HepG2 (cell line): Measurements from ENCODE around the gene TLE1. TPM values are rescaled to one million over a fixed set of nuclear protein-coding genes. Genes with fewer than 3 reads are reported as not detected.

Experiments
- AHDC1 ChIP-seq: sonication (generic); formaldehyde crosslinking; IDR thresholded peaks from 2 replicates; pipeline ENCODE4 v1.5.1; 2020; ENCODE audit warnings: mild to moderate bottlenecking, missing genetic modification reagents, borderline replicate concordance
- DPF2 ChIP-seq: sonication (generic); formaldehyde crosslinking; IDR thresholded peaks from 2 replicates; pipeline ENCODE4 v1.4.0; 2020; ENCODE audit warnings: mild to moderate bottlenecking, low read depth, missing genetic modification reagents, borderline replicate concordance
- ERF ChIP-seq: IDR thresholded peaks from 2 replicates; pipeline ENCODE4 v1.6.1; 2018; ENCODE audit warnings: missing biosample characterization, missing genetic modification reagents
- HNF1B ChIP-seq: sonication (generic); formaldehyde crosslinking; IDR thresholded peaks from 2 replicates; pipeline ENCODE4 v1.5.1; 2020; ENCODE audit warnings: mild to moderate bottlenecking, moderate library complexity, missing genetic modification reagents
- POLR2AphosphoS5 ChIP-seq: IDR thresholded peaks from 2 replicates; pipeline ENCODE4 v1.6.1; 2012; ENCODE audit warnings: low read depth, low read length
- SIX1 ChIP-seq: sonication (generic); formaldehyde crosslinking; IDR thresholded peaks from 2 replicates; pipeline ENCODE4 v1.4.0; 2020; ENCODE audit warnings: missing genetic modification reagents, borderline replicate concordance
- UBTF ChIP-seq: sonication (generic); formaldehyde crosslinking; IDR thresholded peaks from 2 replicates; pipeline ENCODE4 v1.4.0; 2020; ENCODE audit warnings: mild to moderate bottlenecking, missing genetic modification reagents
- ZBTB20 ChIP-seq: sonication (generic); formaldehyde crosslinking; IDR thresholded peaks from 2 replicates; pipeline ENCODE4 v1.8.1; 2023; ENCODE audit warnings: missing genetic modification reagents, low read depth, mild to moderate bottlenecking, borderline replicate concordance
- ZBTB7A ChIP-seq: sonication (generic); formaldehyde crosslinking; IDR thresholded peaks from 2 replicates; pipeline ENCODE4 v1.8.0; 2022; ENCODE audit warnings: mild to moderate bottlenecking, missing genetic modification reagents
- ZMYM4 ChIP-seq: sonication (generic); formaldehyde crosslinking; IDR thresholded peaks from 2 replicates; pipeline ENCODE4 v1.8.1; 2023; ENCODE audit warnings: mild to moderate bottlenecking, missing genetic modification reagents
- ZNF292 ChIP-seq: sonication (generic); formaldehyde crosslinking; IDR thresholded peaks from 2 replicates; pipeline ENCODE4 v1.8.1; 2022; ENCODE audit warnings: mild to moderate bottlenecking, low read depth, missing genetic modification reagents, borderline replicate concordance
- ZNF326 ChIP-seq: sonication (generic); formaldehyde crosslinking; IDR thresholded peaks from 2 replicates; pipeline ENCODE4 v1.4.0; 2020; ENCODE audit warnings: missing genetic modification reagents, borderline replicate concordance
- ZNF441 ChIP-seq: sonication (generic); formaldehyde crosslinking; IDR thresholded peaks from 2 replicates; pipeline ENCODE4 v1.7.0; 2021; ENCODE audit warnings: missing genetic modification reagents, borderline replicate concordance
- ZNF556 ChIP-seq: sonication (generic); formaldehyde crosslinking; IDR thresholded peaks from 2 replicates; pipeline ENCODE4 v1.4.0; 2020; ENCODE audit warnings: mild to moderate bottlenecking, missing genetic modification reagents, borderline replicate concordance
- polyA plus RNA-seq, 8 experiments: library from polyadenylated mRNA; depleted of rRNA in 3 of 8; stranded (reverse) in 7 of 8; unstranded in 1 of 8; fragments of >200 nt; fragmentation: Illumina TruSeq in 4 of 8; extraction: Trizol in 4 of 8; gene quantifications; 2 replicates each; pipeline versions ENCODE4 v1.2.1 to v1.2.3, GENCODE V29; 2011 to 2016; ENCODE audit warnings: low read depth in 4 of 8, missing spikeins in 1 of 8, mixed read lengths in 1 of 8; ENCODE audit not compliant: insufficient read depth in 1 of 8
- total RNA-seq, 5 experiments: library from RNA; depleted of rRNA; stranded (reverse); fragments of >200 nt; fragmentation: Illumina TruSeq; extraction: Trizol; gene quantifications; 2 replicates each; pipeline ENCODE4 v1.2.3, GENCODE V29; 2016; ENCODE audit warnings: low read depth in 1 of 5
- TF ChIP-seq, protein P1 (sequence below): sonication (generic); formaldehyde crosslinking; IDR thresholded peaks from 2 replicates; pipeline ENCODE4 v1.4.0; 2020; ENCODE audit warnings: missing genetic modification reagents

TLE1 gene
- total and polyA plus RNA-seq, 2 of the 13 experiments (the other 11 are each of a cell fraction or from before 2014, with no cell fraction given): 35.9 to 109 TPM

DNA sequence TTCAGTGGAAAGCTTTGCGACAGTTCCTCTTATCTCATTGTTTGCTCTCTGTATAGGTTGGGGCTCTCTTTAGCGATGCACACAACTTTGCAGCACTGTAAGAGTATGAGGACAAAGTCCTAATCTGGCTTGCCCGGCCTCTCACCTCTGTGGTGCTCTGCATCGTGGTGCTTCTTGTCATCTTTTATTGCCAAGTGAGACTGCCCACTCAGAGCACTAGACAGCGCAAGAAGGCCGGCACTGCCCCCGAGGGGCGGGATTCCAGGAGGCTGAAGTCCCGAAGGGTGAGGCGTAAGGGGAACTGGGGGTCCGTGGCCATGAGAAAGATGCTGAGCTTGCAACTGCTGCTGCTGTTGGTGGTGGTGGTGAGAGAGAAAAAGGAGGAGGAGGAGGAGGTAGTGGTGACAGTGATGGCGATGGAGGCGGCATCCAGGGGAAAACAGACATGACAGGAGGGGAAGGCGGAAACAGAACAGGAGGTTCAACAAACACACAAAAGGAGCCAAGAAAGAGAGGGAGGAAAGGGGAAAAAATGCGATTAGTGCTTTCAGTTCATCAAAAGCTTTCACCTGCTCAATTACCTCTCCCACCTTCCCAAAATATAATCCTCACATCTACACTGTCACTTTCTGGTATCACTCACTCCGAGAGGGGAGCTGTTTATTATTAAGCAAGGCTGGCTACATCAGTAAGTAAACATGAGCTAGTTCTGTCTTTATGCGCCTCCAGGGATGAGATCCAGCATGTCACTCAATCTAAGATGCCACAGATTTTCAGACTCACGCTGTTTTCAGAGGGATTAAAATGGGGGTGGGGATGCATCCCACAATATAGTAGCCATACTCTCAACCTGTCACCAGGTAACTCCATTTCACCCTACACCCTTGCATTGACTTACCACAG is 55.1 kb downstream of the TLE1 start (continued):
- no peak for TF ChIP-seq ZBTB7A (CRISPR knock-in tag)
- peak; percentile 51; the same call in 1 of the 2 replicates for TF ChIP-seq ZNF292 (CRISPR knock-in tag)
- peak; percentile 38; the same call in 1 of the 2 replicates for TF ChIP-seq ZNF556 (CRISPR knock-in tag)
- peak; percentile 41; the same call in 1 of the 2 replicates for TF ChIP-seq UBTF (CRISPR knock-in tag)
- TF ChIP-seq POLR2AphosphoS5: no peak
- TF ChIP-seq DPF2: peak; percentile 59
- TF ChIP-seq ZNF441 (CRISPR knock-in tag): no peak
- TF ChIP-seq ZMYM4 (CRISPR knock-in tag): peak; percentile 78
- peak; percentile 78; the same call in 1 of the 2 replicates for TF ChIP-seq ZBTB20 (CRISPR knock-in tag)
- no peak for TF ChIP-seq ERF
- TF ChIP-seq, protein P1, sequence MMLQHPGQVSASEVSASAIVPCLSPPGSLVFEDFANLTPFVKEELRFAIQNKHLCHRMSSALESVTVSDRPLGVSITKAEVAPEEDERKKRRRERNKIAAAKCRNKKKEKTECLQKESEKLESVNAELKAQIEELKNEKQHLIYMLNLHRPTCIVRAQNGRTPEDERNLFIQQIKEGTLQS: 0 out of 2 replicates have a peak, but pooled peaks have one; percentile 16
- TF ChIP-seq SIX1 (CRISPR knock-in tag): peak; percentile 41; the same call in 1 of the 2 replicates
- no peak for TF ChIP-seq ZNF326
- TF ChIP-seq AHDC1 (CRISPR knock-in tag): peak; percentile 26; the same call in 1 of the 2 replicates
- TF ChIP-seq HNF1B (CRISPR knock-in tag): peak; percentile 64; the same call in 1 of the 2 replicates
